GM18867 (cell line): Measurements from ENCODE around the gene NTRK1.

Source experiments
- ATAC-seq: cut with Tn5 transposase; IDR thresholded peaks from one replicate; pipeline ENCODE4 v1.9.1; 2021; ENCODE audit warnings: mild to moderate bottlenecking, moderate library complexity; ENCODE audit not compliant: unreplicated experiment

NTRK1 gene

GRCh38 chr1:156879876-156880275, 19.2 kb downstream of the NTRK1 start:
- no peak for ATAC-seq

GRCh38 chr1:156880473-156880872, 19.8 kb downstream of the NTRK1 start:
- no peak for ATAC-seq

GRCh38 chr1:156881101-156881500, 20.4 kb downstream of the NTRK1 start:
- no peak for ATAC-seq

GRCh38 chr1:156881663-156882062, 21.0 kb downstream of the NTRK1 start:
- no peak for ATAC-seq

- ATAC-seq: no peak
Observed at GRCh38 chr1:156882543-156882942, 21.9 kb downstream of the NTRK1 start.

- ATAC-seq: no peak
Observed at GRCh38 chr1:156883919-156884318, 23.3 kb downstream of the NTRK1 start.

- ATAC-seq: no peak
Observed at GRCh38 chr1:156884560-156885184, 24.0 kb downstream of the NTRK1 start.

- ATAC-seq: no peak
Observed at GRCh38 chr1:156885314-156885713, 24.6 kb downstream of the NTRK1 start.

- ATAC-seq: no peak
Observed at GRCh38 chr1:156885880-156886355, 25.3 kb downstream of the NTRK1 start.

GRCh38 chr1:156886583-156887281, 26.1 kb downstream of the NTRK1 start:
- no peak for ATAC-seq

GRCh38 chr1:156887317-156887716, 26.7 kb downstream of the NTRK1 start:
- no peak for ATAC-seq

- no peak for ATAC-seq
Observed at GRCh38 chr1:156887734-156888133, 27.1 kb downstream of the NTRK1 start.

GRCh38 chr1:156889802-156890580, 29.3 kb downstream of the NTRK1 start:
- peak; percentile 51 for ATAC-seq

- peak; percentile 62 for ATAC-seq
Observed at GRCh38 chr1:156892190-156893047, 31.8 kb downstream of the NTRK1 start.

- no peak for ATAC-seq
Observed at GRCh38 chr1:156893048-156893953, 32.6 kb downstream of the NTRK1 start, which contains the start of gene PEAR1. TSS of gene PEAR1 (plus strand) at chr1:156893718. CDS start at chr1:156903927, 10,209 bp downstream.

- no peak for ATAC-seq
Observed at GRCh38 chr1:156894001-156894400, 33.3 kb downstream of the NTRK1 start.

GRCh38 chr1:156894711-156895454, 34.2 kb downstream of the NTRK1 start:
- ATAC-seq: no peak

GRCh38 chr1:156895455-156895812, 34.8 kb downstream of the NTRK1 start:
- ATAC-seq: no peak

- no peak for ATAC-seq
Observed at GRCh38 chr1:156895927-156896326, 35.3 kb downstream of the NTRK1 start.
